Heart right ventricle (tissue), 16 donors: ENCODE data around the gene SLC4A5. TPM values are rescaled to one million over a fixed set of nuclear protein-coding genes. Genes with fewer than 3 reads are reported as not detected.

Experiments used
- ATAC-seq, 8 donors: fragments of 200-7000 bp; cut with Tn5 transposase; one replicate each; pipeline ENCODE4 v1.9.1; 2020; ENCODE audit warnings: mild to moderate bottlenecking in 8 of 8, moderate library complexity in 8 of 8, moderate number of reproducible peaks in 1 of 8
- DNase-seq, 2 donors: peaks; one replicate each; pipeline ENCODE4 v3.0.0-alpha.2; 2020
- H3K27ac ChIP-seq, 10 donors: fragments of 200-600 bp; sonication (generic) in 2 of 10; one replicate each; pipeline versions ENCODE4 v1.5.0 to v1.8.0; 2020 to 2022; ENCODE audit warnings: mild to moderate bottlenecking in 3 of 10
- H3K27me3 ChIP-seq, 7 donors: fragments of 200-600 bp; one replicate each; pipeline ENCODE4 v1.8.0; 2021 to 2022; ENCODE audit warnings: mild to moderate bottlenecking in 2 of 7
- H3K36me3 ChIP-seq, 9 donors: fragments of 200-600 bp; sonication (generic) in 1 of 9; one replicate each; pipeline versions ENCODE4 v1.5.0 to v1.8.0; 2020 to 2022; ENCODE audit warnings: mild to moderate bottlenecking in 2 of 9
- H3K4me1 ChIP-seq, 9 donors: fragments of 200-600 bp; sonication (generic) in 1 of 9; one replicate each; pipeline versions ENCODE4 v1.5.0 to v1.8.0; 2020 to 2022; ENCODE audit warnings: mild to moderate bottlenecking in 4 of 9
- H3K4me3 ChIP-seq, 10 donors: fragments of 200-600 bp; sonication (generic) in 2 of 10; one replicate each; pipeline versions ENCODE4 v1.5.0 to v1.8.0; 2020 to 2022; ENCODE audit warnings: mild to moderate bottlenecking in 7 of 10, moderate library complexity in 2 of 10
- H3K9me3 ChIP-seq, 11 donors: fragments of 200-600 bp in 10 of 11; sonication (generic) in 2 of 11; one replicate each; pipeline versions ENCODE4 v1.5.0 to v1.8.0; 2013 to 2022; ENCODE audit warnings: mild to moderate bottlenecking in 2 of 11, control low read depth in 1 of 11, moderate library complexity in 1 of 11
- WGBS, 2 donors: extraction: QIAGEN DNeasy Blood & Tissue Kit; methylation state at CpG; one replicate each; pipeline ENCODE4 v1.1.7; 2013; ENCODE audit warnings: inconsistent platforms in 1 of 2; 5-methylcytosine and 5-hydroxymethylcytosine counted together
- intact Hi-C, 10 donors: fragments of 100-400 bp; cut with DNase I; formaldehyde crosslinking; loops; one replicate each; pipeline versions ENCODE4 v1.11.1 to v1.14.2; 2022
- polyA plus RNA-seq, 2 donors: library from polyadenylated mRNA; stranded (reverse); fragments of 200-250 nt; gene quantifications; one replicate each; pipeline ENCODE4 v1.2.3, GENCODE V29; 2013
- total RNA-seq, 10 donors: library from RNA; stranded (reverse); fragmentation: NEBNext Ultra II Directional in 3 of 10; extraction: Animal tissue kit (Norgen Biotek cat#: 25700) in 3 of 10; gene quantifications; one replicate each; pipeline versions ENCODE4 v1.2.1 to v1.2.4, GENCODE V29; 2021 to 2023
- TF ChIP-seq, protein P1 (sequence below), 9 donors: fragments of 200-600 bp; sonication (generic) in 2 of 9; IDR thresholded peaks; one replicate each; pipeline versions ENCODE4 v1.5.0 to v1.8.0; 2021 to 2022; ENCODE audit warnings: antibody characterized with exemption in 9 of 9, mild to moderate bottlenecking in 5 of 9, moderate library complexity in 1 of 9
- donor health status: Arrhythmogenic right ventricular cardiomyopathy.
- donor health status: ischemic (EF 13 %, LVEDD 7.1; RV severe dilation, severe dysfunction).
- donor health status: healthy with polysubstance abuse.
- donor health status: DM: no; HTN: yes; CAD: no.
- donor health status: DM: no; HTN: no; CAD: no.
- donor health status: ischemic (EF 25% LVEDD 6.9; RV normal size, moderate dysfunction).
- donor health status: ischemic (EF 25% LVEDD 5.7; RV mildly dilated, moderate dysfunction).
- donor health status: healthy.
- donor health status: DM: yes; HTN: yes; CAD: no.
- donor health status: Ischemic cardiomyopathy.
- donor health status: ischemic (EF 35%, LVEDD 5.7; RV mildly dilated, moderate dysfunction).
- donor health status: nonischemic (EF 11% LVEDD 7.7; RV severe dilation, severe dysfunction).
- donor health status: DM: yes; HTN: yes; CAD: no.
- donor health status: PGD.
- donor health status: ischemic (EF 29% LVEDD 5.4; RV normal size, mild dysfunction).
- donor health status: nonischemic (EF 23%, LVEDD 6.1; RV moderate dilation, normal function).

Gene SLC4A5
- total and polyA plus RNA-seq, 12 donors, result 0.43 to 4.6 (median 1.9) TPM

DNA sequence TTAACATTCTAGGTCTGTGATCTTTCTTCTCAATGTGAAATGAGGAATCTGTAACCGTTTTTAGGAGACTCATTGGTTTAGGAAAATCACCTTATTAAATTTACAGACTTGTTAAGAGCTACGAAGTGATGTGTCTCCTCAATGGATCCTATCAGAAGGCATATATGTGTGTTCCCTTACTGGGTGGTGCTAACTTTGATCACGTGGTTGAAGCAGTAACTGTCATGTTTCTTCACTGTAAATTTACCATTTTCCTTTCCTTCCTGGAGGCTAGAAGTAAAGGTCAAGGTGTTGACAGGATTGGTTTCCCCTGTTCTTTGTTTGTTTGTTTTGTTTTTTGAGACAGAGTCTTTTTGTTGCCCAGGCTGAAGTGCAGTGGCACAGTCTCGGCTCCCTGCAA is 146.2 kb downstream of the SLC4A5 start:
- Histone ChIP-seq H3K27ac (no peak overlapping the region), H3K36me3 (peaks cover 0 to under 1% (median 0%) of the 10 kb centered on the region in 9 donors), H3K4me1 (peaks cover 0 to 35% (median 19%) of the 10 kb centered on the region in 9 donors), H3K27me3 (no peaks in the 10 kb centered on the region), H3K4me3 (no peak overlapping the region), H3K9me3 (no peaks in the 10 kb centered on the region)
- ATAC-seq (no peak), DNase-seq (no peak)
- 84 to 87% methylated on average over 4 of the region's 4 CpGs for WGBS, 2 donors
- intact Hi-C loops, result no loop called here
- TF ChIP-seq, protein P1, sequence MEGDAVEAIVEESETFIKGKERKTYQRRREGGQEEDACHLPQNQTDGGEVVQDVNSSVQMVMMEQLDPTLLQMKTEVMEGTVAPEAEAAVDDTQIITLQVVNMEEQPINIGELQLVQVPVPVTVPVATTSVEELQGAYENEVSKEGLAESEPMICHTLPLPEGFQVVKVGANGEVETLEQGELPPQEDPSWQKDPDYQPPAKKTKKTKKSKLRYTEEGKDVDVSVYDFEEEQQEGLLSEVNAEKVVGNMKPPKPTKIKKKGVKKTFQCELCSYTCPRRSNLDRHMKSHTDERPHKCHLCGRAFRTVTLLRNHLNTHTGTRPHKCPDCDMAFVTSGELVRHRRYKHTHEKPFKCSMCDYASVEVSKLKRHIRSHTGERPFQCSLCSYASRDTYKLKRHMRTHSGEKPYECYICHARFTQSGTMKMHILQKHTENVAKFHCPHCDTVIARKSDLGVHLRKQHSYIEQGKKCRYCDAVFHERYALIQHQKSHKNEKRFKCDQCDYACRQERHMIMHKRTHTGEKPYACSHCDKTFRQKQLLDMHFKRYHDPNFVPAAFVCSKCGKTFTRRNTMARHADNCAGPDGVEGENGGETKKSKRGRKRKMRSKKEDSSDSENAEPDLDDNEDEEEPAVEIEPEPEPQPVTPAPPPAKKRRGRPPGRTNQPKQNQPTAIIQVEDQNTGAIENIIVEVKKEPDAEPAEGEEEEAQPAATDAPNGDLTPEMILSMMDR (IDR thresholded peaks at IDR 0.05), result no peak

- intact Hi-C loops, result no loop called here
- ATAC-seq, result no peak
- TF ChIP-seq, protein P1 (IDR thresholded peaks at IDR 0.05), result no peak
Measured at GRCh38 chr2:74194799-74195198, 148.4 kb downstream of the SLC4A5 start.

GRCh38 chr2:74191596-74192380 is 151.4 kb downstream of the SLC4A5 start:
- no peak for ATAC-seq
- intact Hi-C loops, result no loop called here
- Histone ChIP-seq H3K4me1 (peaks cover 0 to 20% (median 0%) of the 10 kb centered on the region in 9 donors), H3K9me3 (no peaks in the 10 kb centered on the region), H3K27ac (no peak overlapping the region), H3K4me3 (no peak overlapping the region), H3K27me3 (no peaks in the 10 kb centered on the region), H3K36me3 (no peaks in the 10 kb centered on the region)
- no peak for DNase-seq
- TF ChIP-seq, protein P1 (IDR thresholded peaks at IDR 0.05), result no peak
- WGBS, 2 donors, result 81 to 82% methylated on average over 6 of the region's 6 CpGs

More at GRCh38 chr2:74194799-74195198, 148.4 kb downstream of the SLC4A5 start:
- Histone ChIP-seq H3K27ac (no peak overlapping the region), H3K36me3 (no peaks in the 10 kb centered on the region), H3K4me3 (no peak overlapping the region), H3K9me3 (no peaks in the 10 kb centered on the region), H3K4me1 (peaks cover 0 to 13% (median 6%) of the 10 kb centered on the region in 9 donors), H3K27me3 (no peaks in the 10 kb centered on the region)
- WGBS, 2 donors, result 76% methylated on average over 1 of the region's 1 CpG
- DNase-seq, result no peak

GRCh38 chr2:74188696-74189095 is 154.5 kb downstream of the SLC4A5 start:
- peaks cover 0 to 36% (median 0%) of the 10 kb centered on the region in 9 donors for H3K4me1 ChIP-seq
- no peaks in the 10 kb centered on the region for H3K36me3 ChIP-seq
- H3K27ac ChIP-seq, result no peak overlapping the region
- no peak overlapping the region for H3K4me3 ChIP-seq
- no peak for ATAC-seq
- TF ChIP-seq, protein P1 (IDR thresholded peaks at IDR 0.05), result no peak
- no peaks in the 10 kb centered on the region for H3K27me3 ChIP-seq
- H3K9me3 ChIP-seq, result no peaks in the 10 kb centered on the region
- 91 to 96% methylated on average over 3 of the region's 3 CpGs for WGBS, 2 donors
- intact Hi-C loops, result no loop called here
- no peak for DNase-seq
